ENCODE data around the gene PODXL2. TPM values are rescaled to one million over a fixed set of nuclear protein-coding genes. Genes with fewer than 3 reads are reported as not detected.
"Not testable (repeated sequence)": the region's sequence is repeated elsewhere in the genome, so short reads cannot be mapped to it uniquely, and the experiment has no call there.

Gene PODXL2
- total RNA-seq, 2 experiments from 2014 or later: 0.95 to 1.1 TPM

DNA sequence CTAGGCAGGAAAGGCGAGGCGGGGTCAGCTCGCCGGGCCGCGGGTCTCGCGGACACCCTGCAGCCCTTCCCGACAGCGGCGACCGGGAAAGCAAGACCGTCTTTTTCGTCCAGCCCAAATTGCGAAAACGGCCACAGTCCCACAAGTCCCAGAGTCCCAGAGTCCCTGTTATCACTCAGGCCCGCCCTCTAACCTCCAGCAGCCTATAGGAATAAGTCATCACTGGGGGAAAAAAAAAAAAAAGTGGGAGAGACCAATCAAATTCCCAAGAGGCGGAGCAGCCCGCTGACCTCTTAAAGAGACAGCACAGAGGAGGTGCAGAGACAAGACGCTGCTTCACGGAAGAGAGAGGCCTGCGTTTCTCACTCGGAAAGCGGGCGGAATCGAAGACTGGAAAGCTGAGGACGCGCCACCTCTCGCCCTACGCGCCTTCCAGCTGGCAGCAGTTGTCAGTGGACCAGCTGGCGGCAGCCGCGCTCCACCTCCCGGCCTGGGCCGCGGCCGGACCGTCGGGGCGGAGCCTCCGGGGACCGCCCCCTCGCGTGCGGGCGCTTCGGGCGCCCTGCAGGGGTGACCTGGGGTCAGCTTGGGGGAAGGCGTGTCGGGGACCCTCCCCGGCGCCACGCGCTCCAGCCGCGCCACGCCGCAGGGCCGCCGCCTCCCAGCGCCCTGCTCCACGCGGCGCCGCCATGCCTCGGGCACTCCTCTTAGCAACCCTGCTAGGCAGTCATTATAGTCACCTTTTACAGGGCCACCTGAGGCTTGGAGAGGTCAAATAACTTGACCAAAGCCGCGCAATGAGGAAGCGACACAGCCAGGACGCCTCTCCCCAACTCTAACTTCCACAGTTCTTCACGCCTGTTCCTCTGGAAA is 38.2 kb upstream of the PODXL2 start, which contains the start of gene TPRA1:
TPRA1 (minus strand) TSS at position 141 of the 873 bp plus-strand sequence. CDS start 10,587 bp downstream, outside the sequence.
- Mint-ChIP-seq H3K36me3 (ENCODE audit: low read depth) (no peaks in the 10 kb centered on the region), H3K27ac (peak within 1 kb of the TSS; percentile 97), H3K4me3 (peak within 1 kb of the TSS; percentile 95), H3K27me3 (no peaks in the 10 kb centered on the region), H3K9me3 (no peaks in the 10 kb centered on the region), H3K4me1 (peaks cover 31% of the 10 kb centered on the region)
- DNase-seq: peak; percentile 82
- POLR2A ChIA-PET: interaction anchor here (0.6 to 5.0 kb wide), 9 partner anchors 7 to 81 kb away, joined by 3 to 49 read pairs (median 4); partner anchors contain the start of gene MCM2
- CTCF ChIA-PET: interaction anchor here (0.9 to 1.9 kb wide), 3 partner anchors 16 to 47 kb away, joined by 3 to 7 read pairs (median 5); no protein-coding TSS in a partner anchor

DNA sequence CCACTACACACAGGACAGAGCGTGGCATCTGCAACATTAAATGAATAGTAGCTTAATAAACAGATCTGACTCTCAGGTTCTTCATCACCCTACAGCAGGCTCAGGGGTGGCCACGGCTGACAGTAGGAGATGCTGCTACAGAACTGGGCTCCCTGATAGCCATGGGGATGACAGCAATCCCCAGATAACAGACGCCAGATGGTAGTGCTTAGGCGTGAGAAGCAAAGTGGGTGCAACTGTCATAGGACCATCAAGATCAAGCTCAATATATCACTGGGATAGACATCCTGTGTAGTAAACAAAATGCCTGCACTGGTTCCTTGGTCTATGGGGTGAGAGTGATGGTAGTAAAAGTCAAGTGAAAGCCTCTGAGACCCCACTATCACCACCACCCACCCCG is 35.8 kb upstream of the PODXL2 start:
- CTCF ChIA-PET: interaction anchor here (0.6 to 1.6 kb wide), 2 partner anchors 18 to 101 kb away, joined by 3 to 5 read pairs; no protein-coding TSS in a partner anchor
- Mint-ChIP-seq H3K4me1 (peaks cover 42% of the 10 kb centered on the region), H3K4me3 (no peak overlapping the region), H3K27me3 (no peaks in the 10 kb centered on the region), H3K9me3 (no peaks in the 10 kb centered on the region), H3K36me3 (ENCODE audit: low read depth) (no peaks in the 10 kb centered on the region), H3K27ac (no peak overlapping the region)
- DNase-seq: no peak
- POLR2A ChIA-PET: no interaction called here

DNA sequence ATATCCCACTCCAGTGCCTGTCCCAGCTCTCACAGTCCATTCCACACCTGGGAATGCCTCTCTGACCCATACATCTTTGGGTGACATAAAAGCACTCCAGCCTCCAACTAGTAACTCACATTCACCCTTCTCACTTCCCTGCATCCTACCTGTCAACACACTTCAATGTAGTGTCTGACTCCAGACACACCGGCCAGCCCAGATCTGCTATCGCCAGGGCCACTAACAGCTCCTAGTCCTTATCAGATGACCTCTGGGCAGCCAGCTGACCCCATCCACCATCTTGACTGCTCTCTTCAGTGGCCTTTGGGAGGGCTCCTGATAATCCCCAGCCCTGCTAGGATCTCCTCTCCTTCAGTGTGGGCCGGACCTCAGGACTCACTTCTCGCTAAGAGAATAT is 33.7 kb upstream of the PODXL2 start:
- H3K27ac Mint-ChIP-seq: no peak overlapping the region
- H3K4me3 Mint-ChIP-seq: no peak overlapping the region
- DNase-seq: no peak
- H3K4me1 Mint-ChIP-seq: peaks cover 45% of the 10 kb centered on the region
- ChIA-PET CTCF (interaction anchor here (1.2 kb wide), 1 partner anchor 21 kb away, joined by 4 read pairs; no protein-coding TSS in a partner anchor), POLR2A (interaction anchor here (1.6 kb wide), 1 partner anchor 8 kb away, joined by 3 read pairs; no protein-coding TSS in a partner anchor)
- H3K9me3 Mint-ChIP-seq: no peaks in the 10 kb centered on the region
- peaks cover 11% of the 10 kb centered on the region for H3K36me3 Mint-ChIP-seq (ENCODE audit: low read depth)
- H3K27me3 Mint-ChIP-seq: no peaks in the 10 kb centered on the region

DNA sequence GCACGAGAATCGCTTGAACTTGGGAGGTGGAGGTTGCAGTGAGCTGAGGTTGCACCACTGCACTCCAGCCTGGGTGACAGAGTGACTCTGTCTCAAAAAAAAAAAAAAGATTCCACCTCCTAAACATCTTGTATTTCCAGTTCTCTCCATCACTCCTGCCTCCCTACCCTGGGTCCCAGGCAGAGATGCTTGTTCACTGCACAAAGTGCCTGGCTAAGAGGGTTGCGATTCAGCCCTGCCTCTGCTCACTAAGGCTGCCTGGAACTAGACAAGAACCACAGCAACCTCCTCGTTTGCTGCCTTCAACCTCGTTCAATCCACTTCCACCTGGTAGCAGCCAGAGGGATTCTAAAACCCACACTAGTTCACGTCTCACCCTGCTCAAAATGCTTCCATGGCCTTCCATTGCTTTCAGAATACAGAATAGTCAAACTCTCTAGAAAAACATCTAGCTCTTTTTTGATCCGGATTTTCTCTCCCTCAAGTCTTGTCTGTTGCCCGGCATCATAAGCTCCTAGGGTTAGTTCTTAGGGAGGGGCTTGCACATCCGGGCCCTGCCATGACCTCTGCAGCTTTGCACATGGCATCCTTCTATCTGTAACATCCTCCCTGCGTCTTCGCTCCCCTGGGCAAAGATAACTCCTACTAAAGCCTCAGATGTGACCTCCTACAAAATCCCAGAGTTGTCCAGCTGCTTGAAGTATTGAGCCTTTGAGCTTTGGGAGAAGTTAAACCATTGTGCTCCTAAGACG is 31.8 kb upstream of the PODXL2 start:
- Mint-ChIP-seq H3K4me1 (peaks cover 50% of the 10 kb centered on the region), H3K4me3 (peak overlapping the region; percentile 89), H3K27ac (peak overlapping the region; percentile 34), H3K27me3 (no peaks in the 10 kb centered on the region), H3K36me3 (ENCODE audit: low read depth) (peaks cover 29% of the 10 kb centered on the region), H3K9me3 (no peaks in the 10 kb centered on the region)
- DNase-seq: no peak
- ChIA-PET POLR2A (interaction anchor here (1.0 to 4.6 kb wide), 11 partner anchors 8 to 527 kb away, joined by 3 to 49 read pairs (median 11); partner anchors contain the start of genes ABTB1, PODXL2, RUVBL1 and TPRA1), CTCF (interaction anchor here (0.9 to 4.3 kb wide), 6 partner anchors 8 to 99 kb away, joined by 3 to 30 read pairs (median 5); no protein-coding TSS in a partner anchor)

DNA sequence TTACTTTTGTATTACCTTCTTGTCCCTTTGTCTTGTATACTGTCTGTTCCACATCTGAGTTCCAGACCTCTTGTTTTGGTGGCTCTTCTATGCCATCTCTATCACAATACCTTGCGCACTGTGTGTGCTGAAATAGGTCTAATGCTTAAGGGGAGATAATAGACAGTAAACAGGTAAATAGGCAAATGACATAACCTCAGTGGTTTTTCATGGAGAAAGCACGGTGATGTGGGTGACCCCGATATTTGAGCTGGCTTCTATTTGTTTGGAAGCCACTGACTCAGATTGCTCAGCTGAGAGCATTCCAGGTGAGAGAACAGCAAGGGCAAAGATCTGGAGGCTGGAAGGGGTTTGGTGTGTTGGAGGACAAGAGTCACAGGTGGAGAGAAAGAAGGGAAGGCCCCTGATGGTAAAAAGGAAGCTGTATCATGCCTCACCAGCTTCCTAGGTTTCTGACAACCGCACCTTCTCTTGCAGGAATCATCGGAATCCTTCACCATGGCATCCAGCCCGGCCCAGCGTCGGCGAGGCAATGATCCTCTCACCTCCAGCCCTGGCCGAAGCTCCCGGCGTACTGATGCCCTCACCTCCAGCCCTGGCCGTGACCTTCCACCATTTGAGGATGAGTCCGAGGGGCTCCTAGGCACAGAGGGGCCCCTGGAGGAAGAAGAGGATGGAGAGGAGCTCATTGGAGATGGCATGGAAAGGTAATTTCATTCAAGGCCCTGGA is 30.0 kb upstream of the PODXL2 start:
- POLR2A ChIA-PET: interaction anchor here (0.7 to 4.6 kb wide), 19 partner anchors 8 to 525 kb away, joined by 3 to 49 read pairs (median 6); partner anchors contain the start of genes ABTB1, PODXL2, RUVBL1 and SEC61A1
- peaks cover 53% of the 10 kb centered on the region for H3K4me1 Mint-ChIP-seq
- H3K4me3 Mint-ChIP-seq: peak overlapping the region; percentile 89
- H3K9me3 Mint-ChIP-seq: no peaks in the 10 kb centered on the region
- CTCF ChIA-PET: interaction anchor here (0.9 to 4.3 kb wide), 3 partner anchors 24 to 97 kb away, joined by 4 to 30 read pairs (median 9); no protein-coding TSS in a partner anchor
- no peaks in the 10 kb centered on the region for H3K27me3 Mint-ChIP-seq
- DNase-seq: no peak
- peak overlapping the region; percentile 85 for H3K27ac Mint-ChIP-seq
- peaks cover 38% of the 10 kb centered on the region for H3K36me3 Mint-ChIP-seq (ENCODE audit: low read depth)

DNA sequence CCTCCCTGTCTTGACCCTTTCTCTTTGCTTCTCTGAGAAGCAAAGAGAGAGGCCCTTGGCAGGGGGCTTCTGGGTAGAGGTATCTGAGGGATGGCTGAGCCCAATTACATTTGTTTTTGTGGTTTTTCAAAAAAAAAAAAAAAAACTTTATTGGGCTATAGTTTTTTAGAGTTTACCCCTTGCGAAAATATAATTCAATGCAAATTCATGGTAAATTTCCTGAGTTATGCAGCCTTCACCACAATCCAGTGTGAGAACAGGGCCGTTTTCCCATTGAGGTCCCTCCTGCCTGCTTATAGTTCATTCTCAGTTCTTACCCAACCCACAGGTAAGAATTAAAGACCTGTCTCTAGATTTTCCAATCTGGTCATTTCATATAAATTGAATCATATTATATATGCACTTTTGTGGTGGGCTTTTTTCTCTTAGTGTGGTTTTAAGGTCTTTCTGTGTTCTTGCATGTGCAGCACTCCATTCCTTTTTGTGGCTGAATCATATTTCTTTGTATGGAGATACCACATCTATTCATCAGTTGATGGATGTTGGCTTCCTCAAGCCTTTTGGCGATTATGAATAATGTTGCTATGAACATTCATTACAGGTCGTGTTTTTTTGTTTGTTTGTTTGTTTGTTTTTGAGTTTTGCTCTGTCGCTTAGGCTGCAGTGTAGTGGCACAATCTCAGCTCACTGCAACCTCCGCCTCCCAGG is 28.1 kb upstream of the PODXL2 start:
- H3K4me1 Mint-ChIP-seq: peaks cover 57% of the 10 kb centered on the region
- DNase-seq: no peak

DNA sequence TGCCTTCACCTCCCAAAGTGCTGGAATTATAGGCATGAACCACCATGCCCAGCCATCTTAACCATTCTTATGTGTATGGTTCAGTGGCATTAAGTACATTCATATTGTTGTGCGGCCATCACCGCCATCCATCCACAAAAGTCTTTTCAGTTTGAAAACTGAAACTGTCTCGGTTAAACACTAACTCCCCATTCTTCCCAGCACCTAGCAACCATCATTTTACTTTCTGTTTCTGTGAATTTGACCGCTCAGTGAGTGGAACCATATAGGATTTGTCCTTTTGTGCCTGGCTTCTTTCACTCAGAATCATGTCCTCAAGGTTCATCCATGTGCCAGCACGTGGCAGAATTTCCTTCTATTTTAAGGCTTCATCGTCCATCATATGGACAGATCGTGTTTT is 24.9 kb upstream of the PODXL2 start:
- DNase-seq: no peak
- ChIA-PET CTCF (no interaction called here), POLR2A (interaction anchor here (0.8 kb wide), 1 partner anchor 14 kb away, joined by 3 read pairs; the partner anchor contains the start of gene TPRA1)
- no peak overlapping the region for H3K4me3 Mint-ChIP-seq
- no peak overlapping the region for H3K27ac Mint-ChIP-seq
- H3K9me3 Mint-ChIP-seq: no peaks in the 10 kb centered on the region
- peaks cover 80% of the 10 kb centered on the region for H3K36me3 Mint-ChIP-seq (ENCODE audit: low read depth)
- peaks cover 47% of the 10 kb centered on the region for H3K4me1 Mint-ChIP-seq
- no peaks in the 10 kb centered on the region for H3K27me3 Mint-ChIP-seq

More for the DNA sequence above, 28.1 kb upstream of the PODXL2 start:
- peaks cover 53% of the 10 kb centered on the region for H3K36me3 Mint-ChIP-seq (ENCODE audit: low read depth)
- H3K27ac Mint-ChIP-seq: peak overlapping the region; percentile 27
- POLR2A ChIA-PET: interaction anchor here (4.6 kb wide), 1 partner anchor 71 kb away, joined by 43 read pairs; the partner anchor contains the start of gene ABTB1
- H3K4me3 Mint-ChIP-seq: peak overlapping the region; percentile 52
- H3K27me3 Mint-ChIP-seq: no peaks in the 10 kb centered on the region
- CTCF ChIA-PET: interaction anchor here (4.3 kb wide), 1 partner anchor 26 kb away, joined by 30 read pairs; no protein-coding TSS in a partner anchor
- no peaks in the 10 kb centered on the region for H3K9me3 Mint-ChIP-seq

DNA sequence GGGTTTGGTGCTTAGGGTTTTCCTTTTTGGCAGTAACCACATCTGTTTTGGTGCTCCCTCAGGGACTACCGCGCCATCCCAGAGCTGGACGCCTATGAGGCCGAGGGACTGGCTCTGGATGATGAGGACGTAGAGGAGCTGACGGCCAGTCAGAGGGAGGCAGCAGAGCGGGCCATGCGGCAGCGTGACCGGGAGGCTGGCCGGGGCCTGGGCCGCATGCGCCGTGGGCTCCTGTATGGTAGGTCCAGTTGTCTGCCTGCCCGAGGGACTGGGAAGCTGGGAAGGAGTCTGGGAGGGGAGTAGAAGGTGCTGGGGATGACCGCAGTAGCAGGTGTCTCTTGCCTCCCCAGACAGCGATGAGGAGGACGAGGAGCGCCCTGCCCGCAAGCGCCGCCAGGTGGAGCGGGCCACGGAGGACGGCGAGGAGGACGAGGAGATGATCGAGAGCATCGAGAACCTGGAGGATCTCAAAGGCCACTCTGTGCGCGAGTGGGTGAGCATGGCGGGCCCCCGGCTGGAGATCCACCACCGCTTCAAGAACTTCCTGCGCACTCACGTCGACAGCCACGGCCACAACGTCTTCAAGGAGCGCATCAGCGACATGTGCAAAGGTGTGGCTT is 24.3 kb upstream of the PODXL2 start:
- Mint-ChIP-seq H3K4me3 (no peak overlapping the region), H3K27me3 (no peaks in the 10 kb centered on the region), H3K9me3 (no peaks in the 10 kb centered on the region), H3K27ac (no peak overlapping the region), H3K36me3 (ENCODE audit: low read depth) (peaks cover 78% of the 10 kb centered on the region), H3K4me1 (peaks cover 43% of the 10 kb centered on the region)
- no peak for DNase-seq
- ChIA-PET POLR2A (no interaction called here), CTCF (no interaction called here)

DNA sequence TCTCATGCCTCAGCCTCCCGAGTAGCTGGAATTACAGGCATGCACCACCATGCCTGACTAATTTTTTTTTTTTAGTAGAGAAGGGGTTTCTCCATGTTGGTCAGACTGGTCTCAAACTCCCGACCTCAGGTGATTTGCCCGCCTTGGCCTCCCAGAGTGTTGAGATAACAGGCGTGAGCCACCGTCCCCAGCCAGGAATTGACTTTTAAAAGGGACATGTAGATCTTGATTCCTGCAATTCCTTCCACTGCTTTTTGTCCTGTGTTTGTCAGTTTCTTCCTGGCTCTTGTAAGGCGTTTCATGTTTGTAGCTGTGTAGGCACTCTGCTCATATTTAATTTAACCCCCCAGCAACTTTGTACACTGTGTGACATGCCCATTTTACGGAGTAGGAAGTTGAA is 23.4 kb upstream of the PODXL2 start:
- not testable (repeated sequence) for DNase-seq, H3K27ac Mint-ChIP-seq, H3K27me3 Mint-ChIP-seq, H3K4me3 Mint-ChIP-seq, H3K9me3 Mint-ChIP-seq
- POLR2A ChIA-PET: interaction anchor here (3.0 kb wide), 1 partner anchor 8 kb away, joined by 24 read pairs; the partner anchor contains the start of gene MCM2
- Mint-ChIP-seq H3K36me3 (ENCODE audit: low read depth) (peaks cover 82% of the 10 kb centered on the region), H3K4me1 (peaks cover 38% of the 10 kb centered on the region)
- CTCF ChIA-PET: interaction anchor here (1.2 kb wide), 1 partner anchor 42 kb away, joined by 3 read pairs; no protein-coding TSS in a partner anchor

DNA sequence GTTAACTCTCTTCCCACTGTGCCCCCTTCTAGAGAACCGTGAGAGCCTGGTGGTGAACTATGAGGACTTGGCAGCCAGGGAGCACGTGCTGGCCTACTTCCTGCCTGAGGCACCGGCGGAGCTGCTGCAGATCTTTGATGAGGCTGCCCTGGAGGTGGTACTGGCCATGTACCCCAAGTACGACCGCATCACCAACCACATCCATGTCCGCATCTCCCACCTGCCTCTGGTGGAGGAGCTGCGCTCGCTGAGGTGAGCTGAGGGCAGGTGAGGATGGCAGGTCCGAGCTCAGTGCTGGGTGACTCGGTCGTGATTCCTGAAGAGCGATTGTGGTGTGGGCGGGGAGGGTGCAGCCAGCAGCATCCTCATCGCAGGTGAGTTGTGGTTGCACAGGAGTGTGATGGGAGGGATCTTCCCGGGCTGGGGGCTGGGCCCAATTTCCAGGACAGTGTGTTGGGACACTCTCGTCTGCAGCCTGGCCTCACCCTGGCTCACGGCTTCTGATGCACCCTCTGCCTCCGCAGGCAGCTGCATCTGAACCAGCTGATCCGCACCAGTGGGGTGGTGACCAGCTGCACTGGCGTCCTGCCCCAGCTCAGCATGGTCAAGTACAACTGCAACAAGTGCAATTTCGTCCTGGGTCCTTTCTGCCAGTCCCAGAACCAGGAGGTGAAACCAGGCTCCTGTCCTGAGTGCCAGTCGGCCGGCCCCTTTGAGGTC is 22.7 kb upstream of the PODXL2 start:
- no peak for DNase-seq
- H3K9me3 Mint-ChIP-seq: no peaks in the 10 kb centered on the region
- no peak overlapping the region for H3K4me3 Mint-ChIP-seq
- peaks cover 83% of the 10 kb centered on the region for H3K36me3 Mint-ChIP-seq (ENCODE audit: low read depth)
- CTCF ChIA-PET: interaction anchor here (1.2 kb wide), 1 partner anchor 42 kb away, joined by 3 read pairs; no protein-coding TSS in a partner anchor
- H3K27ac Mint-ChIP-seq: no peak overlapping the region
- H3K27me3 Mint-ChIP-seq: no peaks in the 10 kb centered on the region
- POLR2A ChIA-PET: interaction anchor here (3.0 kb wide), 1 partner anchor 8 kb away, joined by 24 read pairs; the partner anchor contains the start of gene MCM2
- H3K4me1 Mint-ChIP-seq: peaks cover 31% of the 10 kb centered on the region
